ENCODE results near the gene MAGEB17.
"Not testable (repeated sequence)": the region's sequence is repeated elsewhere in the genome, so short reads cannot be mapped to it uniquely, and the experiment has no call there.

The MAGEB17 gene

GRCh38 chrX:16156692-16157331, 10.5 kb upstream of the MAGEB17 start:
- no peak for DNase-seq

- DNase-seq: no peak
Measured at GRCh38 chrX:16160729-16161128, 6.6 kb upstream of the MAGEB17 start.

GRCh38 chrX:16161173-16161572, 6.1 kb upstream of the MAGEB17 start:
- not testable (repeated sequence) for DNase-seq

GRCh38 chrX:16162391-16162790, 4.9 kb upstream of the MAGEB17 start:
- no peak for DNase-seq

- no peak for DNase-seq
Measured at GRCh38 chrX:16164748-16165147, 2.5 kb upstream of the MAGEB17 start.

GRCh38 chrX:16171039-16171438, 3.8 kb downstream of the MAGEB17 start:
- no peak for DNase-seq

GRCh38 chrX:16171944-16172343, 4.7 kb downstream of the MAGEB17 start:
- DNase-seq: no peak

GRCh38 chrX:16172391-16172790, 5.1 kb downstream of the MAGEB17 start:
- no peak for DNase-seq

- no peak for DNase-seq
Measured at GRCh38 chrX:16175329-16176061, 8.2 kb downstream of the MAGEB17 start.

GRCh38 chrX:16177260-16177659, 10.0 kb downstream of the MAGEB17 start:
- DNase-seq: no peak

- not testable (repeated sequence) for DNase-seq
Measured at GRCh38 chrX:16183843-16184242, 16.6 kb downstream of the MAGEB17 start.

GRCh38 chrX:16185725-16186136, 18.4 kb downstream of the MAGEB17 start:
- DNase-seq: peak; percentile 42

GRCh38 chrX:16186380-16187007, 19.2 kb downstream of the MAGEB17 start:
- no peak for DNase-seq

- no peak for DNase-seq
Measured at GRCh38 chrX:16187024-16187760, 19.9 kb downstream of the MAGEB17 start.

- no peak for DNase-seq
Measured at GRCh38 chrX:16188687-16189086, 21.4 kb downstream of the MAGEB17 start.

- no peak for DNase-seq
Measured at GRCh38 chrX:16191605-16192004, 24.3 kb downstream of the MAGEB17 start.

GRCh38 chrX:16196829-16197228, 29.5 kb downstream of the MAGEB17 start:
- no peak for DNase-seq

- no peak for DNase-seq
Measured at GRCh38 chrX:16199343-16199742, 32.1 kb downstream of the MAGEB17 start.

GRCh38 chrX:16202943-16203342, 35.7 kb downstream of the MAGEB17 start:
- DNase-seq: no peak

GRCh38 chrX:16204538-16204937, 37.3 kb downstream of the MAGEB17 start:
- DNase-seq: no peak

GRCh38 chrX:16205840-16206239, 38.6 kb downstream of the MAGEB17 start:
- no peak for DNase-seq

GRCh38 chrX:16207634-16208033, 40.4 kb downstream of the MAGEB17 start:
- no peak for DNase-seq

GRCh38 chrX:16208601-16209000, 41.3 kb downstream of the MAGEB17 start:
- DNase-seq: no peak

Data from activated CD4-positive, alpha-beta T cell treated with anti-CD3 and anti-CD28 coated beads, Interleukin-10, Interleukin-2, amounts not matched to agents 100 ng/mL and 50 ng/mL, durations not matched to agents 16 hours and 8 hours (primary cell).